Large intestine (tissue), 3 donors: ENCODE data around the gene FAM114A2. TPM values are rescaled to one million over a fixed set of nuclear protein-coding genes. Genes with fewer than 3 reads are reported as not detected.

Experiments used
- DNase-seq, 2 donors: peaks; one replicate each; pipeline versions ENCODE4 v3.0.0 to v3.0.0-alpha.2; 2013
- H3K27ac ChIP-seq: one replicate; pipeline ENCODE4 v1.5.1; 2013; ENCODE audit warnings: low read length
- H3K27me3 ChIP-seq: 2 replicates; pipeline ENCODE4 v1.6.1; 2013; ENCODE audit warnings: low read length; ENCODE audit not compliant: control insufficient read depth, insufficient read depth
- H3K36me3 ChIP-seq: 2 replicates; pipeline ENCODE4 v1.6.1; 2013; ENCODE audit warnings: low read length; ENCODE audit not compliant: control insufficient read depth, insufficient read depth
- H3K4me1 ChIP-seq: one replicate; pipeline ENCODE4 v1.6.1; 2013; ENCODE audit warnings: low read length; ENCODE audit not compliant: control insufficient read depth, insufficient read depth
- H3K4me3 ChIP-seq: one replicate; pipeline ENCODE4 v1.5.1; 2013; ENCODE audit warnings: low read length
- H3K9me3 ChIP-seq: one replicate; pipeline ENCODE4 v1.6.1; 2013; ENCODE audit warnings: mild to moderate bottlenecking, low read depth, low read length, moderate library complexity; ENCODE audit not compliant: control insufficient read depth
- WGBS: methylation state at CpG from one replicate; pipeline ENCODE4 v1.1.5; 2013; ENCODE audit warnings: low lambda C conversion rate; ENCODE audit not compliant: insufficient coverage; 5-methylcytosine and 5-hydroxymethylcytosine counted together
- polyA plus RNA-seq: library from polyadenylated mRNA; unstranded; fragments of 120-200 nt; gene quantifications from one replicate; pipeline ENCODE4 v1.2.1, GENCODE V29; 2013

FAM114A2 gene
- polyA plus RNA-seq, 1 donor: 18.4 TPM

GRCh38 chr5:153991168-153991567, 47.5 kb downstream of the FAM114A2 start:
- H3K36me3 ChIP-seq: peaks cover 7% of the 10 kb centered on the region

GRCh38 chr5:153988510-153988909, 50.2 kb downstream of the FAM114A2 start:
- peaks cover 7% of the 10 kb centered on the region for H3K36me3 ChIP-seq
- H3K4me3 ChIP-seq: no peak overlapping the region
- no peak overlapping the region for H3K27ac ChIP-seq
- 100% methylated on average over 1 of the region's 5 CpGs for WGBS
- no peaks in the 10 kb centered on the region for H3K9me3 ChIP-seq
- no peaks in the 10 kb centered on the region for H3K4me1 ChIP-seq
- no peaks in the 10 kb centered on the region for H3K27me3 ChIP-seq
- no peak for DNase-seq

More at GRCh38 chr5:153991168-153991567, 47.5 kb downstream of the FAM114A2 start:
- Histone ChIP-seq H3K9me3 (no peaks in the 10 kb centered on the region), H3K27ac (no peak overlapping the region), H3K27me3 (no peaks in the 10 kb centered on the region), H3K4me1 (no peaks in the 10 kb centered on the region), H3K4me3 (no peak overlapping the region)
- no peak for DNase-seq

DNA sequence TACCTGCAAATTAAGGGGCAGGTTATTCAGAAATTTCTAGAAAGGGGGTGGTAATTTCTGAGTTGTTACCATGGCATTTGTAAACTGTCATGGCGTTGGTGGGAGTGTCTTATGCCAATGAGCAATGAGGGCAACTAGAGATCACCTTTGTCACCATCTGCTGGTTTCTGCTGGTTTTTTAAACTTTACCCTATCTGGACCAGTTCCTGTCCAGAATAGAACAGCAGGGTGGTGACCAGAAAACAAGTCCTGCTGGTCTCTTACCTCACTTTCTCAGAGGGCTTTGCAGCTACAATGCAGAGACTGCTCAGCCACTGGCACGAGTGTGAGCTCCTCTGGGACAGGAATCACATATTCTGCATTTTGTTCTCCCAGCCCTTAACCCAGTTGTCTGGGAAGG, 51.4 kb downstream of the FAM114A2 start:
- no peak overlapping the region for H3K27ac ChIP-seq
- H3K36me3 ChIP-seq: peaks cover 3% of the 10 kb centered on the region
- no CpG with 5 or more reads among the region's 2 CpGs for WGBS
- H3K27me3 ChIP-seq: no peaks in the 10 kb centered on the region
- DNase-seq: no peak
- no peaks in the 10 kb centered on the region for H3K9me3 ChIP-seq
- no peaks in the 10 kb centered on the region for H3K4me1 ChIP-seq
- no peak overlapping the region for H3K4me3 ChIP-seq

GRCh38 chr5:153985498-153985897, 53.2 kb downstream of the FAM114A2 start:
- 60% methylated on average over 2 of the region's 3 CpGs for WGBS
- H3K36me3 ChIP-seq: no peaks in the 10 kb centered on the region
- H3K27me3 ChIP-seq: no peaks in the 10 kb centered on the region
- no peaks in the 10 kb centered on the region for H3K4me1 ChIP-seq
- no peak for DNase-seq
- no peak overlapping the region for H3K27ac ChIP-seq
- no peak overlapping the region for H3K4me3 ChIP-seq
- no peaks in the 10 kb centered on the region for H3K9me3 ChIP-seq

DNA sequence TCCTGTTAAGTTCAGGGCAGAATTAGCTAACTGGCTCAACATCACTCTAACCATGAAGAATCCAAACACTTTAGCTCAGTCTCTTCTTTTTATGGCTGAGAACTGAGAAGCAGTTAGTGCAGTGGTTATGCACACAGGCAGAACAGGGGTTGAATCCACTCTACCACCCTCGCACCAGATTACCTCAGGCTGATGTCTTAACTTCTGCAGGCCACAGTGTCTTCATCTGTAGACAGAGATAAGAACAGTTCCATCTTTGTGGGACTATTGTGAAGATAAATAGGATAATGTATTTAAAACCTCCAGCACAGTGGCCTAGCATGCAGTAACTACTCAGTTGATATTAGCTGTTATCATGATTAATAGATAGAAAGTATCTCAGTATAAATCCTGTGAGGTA, 54.8 kb downstream of the FAM114A2 start:
- Histone ChIP-seq H3K9me3 (no peaks in the 10 kb centered on the region), H3K36me3 (no peaks in the 10 kb centered on the region), H3K27ac (no peak overlapping the region), H3K27me3 (no peaks in the 10 kb centered on the region), H3K4me3 (no peak overlapping the region), H3K4me1 (no peaks in the 10 kb centered on the region)
- no peak for DNase-seq
- no CpG with 5 or more reads among the region's 1 CpG for WGBS

DNA sequence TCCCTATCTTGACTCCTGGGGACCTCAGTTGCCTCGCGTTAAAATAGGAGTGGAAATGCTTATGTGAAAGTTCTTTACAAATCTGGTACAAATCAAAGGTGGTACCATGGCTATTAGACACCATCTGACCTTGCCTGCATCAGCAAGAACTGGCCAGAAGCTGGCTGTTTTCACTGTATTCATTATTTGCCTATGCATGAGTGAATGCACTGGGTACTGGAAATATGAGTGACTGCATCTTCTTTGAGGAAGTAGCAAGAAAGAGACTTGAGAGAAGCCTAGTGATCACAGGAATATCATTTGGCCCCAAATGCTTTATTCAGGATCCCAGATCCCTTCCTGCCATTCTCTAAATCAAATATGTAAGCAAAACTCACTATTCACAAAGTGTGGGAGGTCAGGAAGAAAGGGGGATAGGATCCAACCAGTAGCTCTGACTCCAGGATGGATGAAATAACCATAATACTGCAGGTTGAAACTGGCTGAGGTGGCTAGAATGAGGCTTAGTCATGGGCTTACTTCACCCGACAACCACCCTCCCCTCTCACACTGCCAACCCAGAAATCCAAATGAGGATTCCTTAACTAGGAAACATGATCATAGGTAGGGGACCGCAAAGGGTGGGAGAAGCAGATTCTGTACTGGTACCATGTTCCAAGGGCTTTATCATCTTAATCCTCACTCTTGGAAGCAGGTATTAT, 56.7 kb downstream of the FAM114A2 start:
- no CpG with 5 or more reads among the region's 4 CpGs for WGBS
- H3K27ac ChIP-seq: no peak overlapping the region
- no peaks in the 10 kb centered on the region for H3K36me3 ChIP-seq
- no peaks in the 10 kb centered on the region for H3K4me1 ChIP-seq
- no peak for DNase-seq
- H3K4me3 ChIP-seq: no peak overlapping the region
- no peaks in the 10 kb centered on the region for H3K9me3 ChIP-seq
- no peaks in the 10 kb centered on the region for H3K27me3 ChIP-seq

- no peaks in the 10 kb centered on the region for H3K9me3 ChIP-seq
- H3K4me3 ChIP-seq: no peak overlapping the region
- DNase-seq: peak in 1 of 2 donors; percentile 26
- no peaks in the 10 kb centered on the region for H3K36me3 ChIP-seq
- WGBS: 18% methylated on average over 2 of the region's 4 CpGs
- H3K27ac ChIP-seq: no peak overlapping the region
- H3K4me1 ChIP-seq: no peaks in the 10 kb centered on the region
- H3K27me3 ChIP-seq: no peaks in the 10 kb centered on the region
Observed at GRCh38 chr5:153979028-153979783, 59.5 kb downstream of the FAM114A2 start.

GRCh38 chr5:153974813-153975163, 63.9 kb downstream of the FAM114A2 start:
- Histone ChIP-seq H3K27ac (no peak overlapping the region), H3K4me3 (no peak overlapping the region), H3K36me3 (no peaks in the 10 kb centered on the region), H3K9me3 (no peaks in the 10 kb centered on the region), H3K27me3 (peaks cover 3% of the 10 kb centered on the region), H3K4me1 (no peaks in the 10 kb centered on the region)
- DNase-seq: no peak

GRCh38 chr5:153974131-153974812, 64.4 kb downstream of the FAM114A2 start:
- DNase-seq: peak in 1 of 2 donors; percentile 24
- H3K9me3 ChIP-seq: no peaks in the 10 kb centered on the region
- peaks cover 3% of the 10 kb centered on the region for H3K27me3 ChIP-seq
- H3K4me3 ChIP-seq: no peak overlapping the region
- no CpG with 5 or more reads among the region's 7 CpGs for WGBS
- H3K36me3 ChIP-seq: no peaks in the 10 kb centered on the region
- no peaks in the 10 kb centered on the region for H3K4me1 ChIP-seq
- no peak overlapping the region for H3K27ac ChIP-seq

GRCh38 chr5:153972240-153972639, 66.5 kb downstream of the FAM114A2 start:
- no CpG with 5 or more reads among the region's 2 CpGs for WGBS

More at GRCh38 chr5:153972240-153972639, 66.5 kb downstream of the FAM114A2 start:
- H3K4me3 ChIP-seq: no peak overlapping the region
- no peaks in the 10 kb centered on the region for H3K4me1 ChIP-seq
- H3K27ac ChIP-seq: no peak overlapping the region
- no peaks in the 10 kb centered on the region for H3K36me3 ChIP-seq
- H3K9me3 ChIP-seq: no peaks in the 10 kb centered on the region
- no peak for DNase-seq
- H3K27me3 ChIP-seq: peaks cover 8% of the 10 kb centered on the region
